ENCODE data around the gene ZFP14. TPM values are rescaled to one million over a fixed set of nuclear protein-coding genes. Genes with fewer than 3 reads are reported as not detected.

ZFP14 gene
- total RNA-seq, result 1.6 and 6.1 TPM in 2 replicates

DNA sequence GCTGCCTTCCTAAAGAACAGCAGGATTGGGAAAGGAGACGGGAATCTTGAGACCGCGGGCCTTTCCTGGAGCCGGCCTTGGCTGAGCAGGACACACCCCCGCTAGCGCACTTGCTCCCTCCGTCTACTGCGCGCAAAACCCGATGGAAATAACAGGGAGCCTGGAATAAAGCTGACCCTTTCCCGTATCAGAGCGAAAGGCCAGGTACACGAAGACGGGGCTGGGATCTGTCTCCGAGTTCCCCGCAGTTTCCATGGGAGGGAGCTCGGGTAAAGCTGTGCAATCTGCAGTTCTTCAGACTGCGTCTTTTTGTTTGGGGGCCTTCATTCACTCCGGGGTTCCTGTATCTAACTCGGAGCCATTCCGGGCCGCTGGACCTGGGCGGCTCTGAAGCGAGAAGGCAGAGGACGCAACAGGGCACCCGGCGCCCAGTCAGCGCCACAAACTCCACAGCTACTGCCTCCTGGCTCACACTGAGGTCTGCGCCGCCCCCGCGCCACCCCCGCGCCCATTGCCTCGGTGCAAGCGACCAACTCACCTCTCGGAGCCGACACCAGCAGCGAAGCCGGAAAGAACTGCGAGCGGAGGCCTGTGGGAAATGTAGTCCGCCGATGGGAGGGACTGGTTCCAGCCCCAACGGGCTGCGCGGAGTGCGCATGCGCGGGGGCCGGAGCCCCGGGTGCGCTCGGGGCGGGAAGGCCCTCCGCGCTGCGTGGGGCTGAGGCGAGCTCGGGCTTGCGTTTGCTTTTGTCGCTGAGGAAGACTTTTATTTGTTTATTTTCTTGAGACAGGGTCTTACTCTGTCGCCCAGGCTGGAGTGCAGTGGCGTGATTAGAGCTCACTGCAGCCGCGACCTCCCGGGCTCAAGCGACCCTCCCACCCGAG lies at the start of gene ZFP14:
TSS of gene ZFP14 (minus strand) at position 577 of the 885 bp plus-strand sequence. CDS start 11,309 bp downstream, outside the sequence.

DNA sequence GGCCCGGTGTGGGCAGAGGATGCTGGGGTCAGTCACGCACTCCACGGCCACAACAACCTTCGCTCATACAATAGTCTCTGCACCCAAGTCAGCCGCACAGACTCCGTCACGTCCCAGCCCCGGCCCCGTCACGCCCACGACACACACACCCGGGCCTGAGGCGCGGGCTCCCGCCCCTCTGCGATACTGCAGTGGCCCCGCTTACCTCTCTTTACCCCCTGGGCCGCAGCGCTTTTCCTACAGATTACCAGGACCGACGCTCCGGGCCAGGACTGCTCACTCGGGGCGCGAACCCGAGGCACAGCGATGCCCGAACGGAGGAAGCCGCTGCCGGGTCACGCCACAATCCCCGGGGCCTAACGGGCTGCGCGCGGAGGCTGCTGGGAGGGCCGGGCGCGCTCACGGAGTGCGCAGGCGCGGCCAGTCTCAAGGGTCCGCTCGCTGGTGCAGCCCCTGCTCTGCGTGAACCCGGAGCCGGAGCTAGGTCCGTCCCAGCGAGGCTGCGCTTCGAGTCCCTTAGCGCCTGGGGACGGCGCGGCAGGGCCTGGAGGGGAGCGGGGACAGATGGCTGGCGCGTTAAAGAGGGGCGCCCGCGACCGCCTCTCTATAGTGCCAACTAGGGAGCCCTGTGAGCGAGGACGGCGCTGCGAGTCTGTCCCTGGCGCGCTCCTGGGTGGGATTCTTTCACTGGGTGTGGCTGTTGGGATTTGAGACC lies 39.4 kb upstream of the ZFP14 start, which contains the start of gene ZFP82:
TSS of gene ZFP82 (minus strand) at position 358 of the 715 bp plus-strand sequence. CDS start 8,855 bp downstream, outside the sequence.

Other genes starting within 250 kb of the ZFP14 start
- 183 and 230 TPM in 2 replicates for gene CAPNS1, start 239.1 kb downstream of the ZFP14 start, total RNA-seq
- 2.0 and 2.3 TPM in 2 replicates for gene COX7A1, start 226.8 kb downstream of the ZFP14 start, total RNA-seq
- 5.5 TPM in 2 replicates for gene ZNF565, start 164.5 kb downstream of the ZFP14 start, total RNA-seq
- 132 and 153 TPM in 2 replicates for gene ZNF146, start 164.1 kb downstream of the ZFP14 start, total RNA-seq
- 4.2 and 5.3 TPM in 2 replicates for gene ZFP82, start 39.4 kb upstream of the ZFP14 start, total RNA-seq
- gene ZNF566, start 110.4 kb upstream of the ZFP14 start, total RNA-seq, result 9.7 and 11.2 TPM in 2 replicates
- gene ZNF260, start 149.1 kb upstream of the ZFP14 start, total RNA-seq, result 15.6 and 21.7 TPM in 2 replicates
- 8.1 and 9.4 TPM in 2 replicates for gene ZNF529, start 194.1 kb upstream of the ZFP14 start, total RNA-seq
- 5.5 and 9.4 TPM in 2 replicates for gene ZNF382, start 226.1 kb upstream of the ZFP14 start, total RNA-seq